Mesenchymal stem cell (in vitro differentiated cells and primary cell): ENCODE data around the gene KRTAP12-3.

Experiments used
- DNase-seq: peaks from one replicate; pipeline ENCODE4 v3.0.0-alpha.2; 2013
- H2AFZ ChIP-seq: one replicate; pipeline ENCODE4 v1.6.1; 2013; ENCODE audit warnings: low read depth, mild to moderate bottlenecking, control low read depth, inconsistent platforms, low read length, moderate library complexity
- H2AK5ac ChIP-seq: 2 replicates; pipeline ENCODE4 v1.6.1; 2013; ENCODE audit warnings: low read length, moderate library complexity, mild to moderate bottlenecking, inconsistent platforms; ENCODE audit not compliant: severe bottlenecking
- H2BK120ac ChIP-seq: one replicate; pipeline ENCODE4 v1.6.1; 2013; ENCODE audit warnings: low read depth, mild to moderate bottlenecking, inconsistent platforms, low read length, moderate library complexity
- H2BK12ac ChIP-seq, 2 experiments: one replicate each; pipeline ENCODE4 v1.6.1; 2013; ENCODE audit warnings: inconsistent platforms in 2 of 2, low read length in 2 of 2, mild to moderate bottlenecking in 2 of 2, moderate library complexity in 2 of 2, control low read depth in 1 of 2
- H2BK15ac ChIP-seq: one replicate; pipeline ENCODE4 v1.6.1; 2013; ENCODE audit warnings: mild to moderate bottlenecking, low read depth, inconsistent platforms; ENCODE audit not compliant: poor library complexity, severe bottlenecking
- H2BK5ac ChIP-seq: 2 replicates; pipeline ENCODE4 v1.6.1; 2013; ENCODE audit warnings: low read depth, mild to moderate bottlenecking, low read length, control low read depth, inconsistent platforms; ENCODE audit not compliant: poor library complexity, severe bottlenecking
- H3K14ac ChIP-seq, 2 experiments: one replicate each; pipeline ENCODE4 v1.6.1; 2013; ENCODE audit warnings: inconsistent platforms in 2 of 2, low read length in 2 of 2, control low read depth in 1 of 2, mild to moderate bottlenecking in 1 of 2, moderate library complexity in 1 of 2
- H3K18ac ChIP-seq, 2 experiments: one replicate each; pipeline ENCODE4 v1.6.1; 2013; ENCODE audit warnings: inconsistent platforms in 2 of 2, low read length in 2 of 2, control low read depth in 1 of 2, low read depth in 1 of 2, mild to moderate bottlenecking in 1 of 2
- H3K23ac ChIP-seq, 2 experiments: one replicate each; pipeline ENCODE4 v1.6.1; 2013; ENCODE audit warnings: inconsistent platforms in 2 of 2, low read length in 2 of 2, mild to moderate bottlenecking in 2 of 2, moderate library complexity in 2 of 2, control low read depth in 1 of 2
- H3K27ac ChIP-seq: 2 replicates; pipeline ENCODE4 v1.5.1; 2013; ENCODE audit warnings: mild to moderate bottlenecking, moderate library complexity, low read length, control low read depth, inconsistent platforms; ENCODE audit not compliant: poor library complexity, severe bottlenecking
- H3K27me3 ChIP-seq, 2 experiments: 2 replicates each; pipeline versions ENCODE4 v1.6.1 to v1.7.0; 2013; ENCODE audit warnings: low read length in 2 of 2, mild to moderate bottlenecking in 2 of 2, moderate library complexity in 2 of 2, control low read depth in 1 of 2, inconsistent platforms in 1 of 2; ENCODE audit not compliant: control insufficient read depth in 1 of 2, insufficient read depth in 1 of 2
- H3K36me3 ChIP-seq, 2 experiments: 2 replicates each; pipeline versions ENCODE4 v1.6.1 to v1.7.0; 2013; ENCODE audit warnings: low read length in 2 of 2, control low read depth in 1 of 2, inconsistent platforms in 1 of 2, low read depth in 1 of 2, mild to moderate bottlenecking in 1 of 2; ENCODE audit not compliant: insufficient read depth in 2 of 2, control insufficient read depth in 1 of 2
- H3K4ac ChIP-seq, 2 experiments: one replicate each; pipeline ENCODE4 v1.6.1; 2013; ENCODE audit warnings: inconsistent platforms in 2 of 2, low read length in 2 of 2, mild to moderate bottlenecking in 2 of 2, moderate library complexity in 2 of 2, control low read depth in 1 of 2, low read depth in 1 of 2
- H3K4me1 ChIP-seq: 2 replicates; pipeline ENCODE4 v1.6.1; 2013; ENCODE audit warnings: low read depth, low read length, control low read depth; ENCODE audit not compliant: control insufficient read depth, insufficient read depth
- H3K4me2 ChIP-seq: 2 replicates; pipeline ENCODE4 v1.6.1; 2013; ENCODE audit warnings: low read length, mild to moderate bottlenecking, inconsistent platforms; ENCODE audit not compliant: poor library complexity, severe bottlenecking
- H3K4me3 ChIP-seq, 2 experiments: 2 replicates each; pipeline versions ENCODE4 v1.5.1 to v1.7.0; 2013; ENCODE audit warnings: low read length in 2 of 2, mild to moderate bottlenecking in 2 of 2, control low read depth in 1 of 2, low read depth in 1 of 2; ENCODE audit not compliant: insufficient read depth in 1 of 2
- H3K79me1 ChIP-seq: replicated peaks from 2 replicates; pipeline ENCODE4 v1.6.1; 2013; ENCODE audit warnings: mild to moderate bottlenecking, control low read depth, low read length, inconsistent platforms; ENCODE audit not compliant: poor library complexity, severe bottlenecking
- H3K9ac ChIP-seq: 2 replicates; pipeline ENCODE4 v1.7.0; 2013; ENCODE audit warnings: mild to moderate bottlenecking, low read length, moderate library complexity
- H3K9me3 ChIP-seq: 2 replicates; pipeline ENCODE4 v1.7.0; 2013; ENCODE audit warnings: mild to moderate bottlenecking, low read length; ENCODE audit not compliant: control insufficient read depth
- H4K8ac ChIP-seq: one replicate; pipeline ENCODE4 v1.6.1; 2013; ENCODE audit warnings: inconsistent platforms, mild to moderate bottlenecking, low read length, moderate library complexity
- H4K91ac ChIP-seq: one replicate; pipeline ENCODE4 v1.6.1; 2013; ENCODE audit warnings: mild to moderate bottlenecking, low read length, inconsistent platforms
- whole genome bisulfite sequencing: methylation state at CpG from one replicate; pipeline ENCODE4 v1.1.7; 2013; ENCODE audit warnings: mixed read lengths; 5-methylcytosine and 5-hydroxymethylcytosine counted together

Gene KRTAP12-3

DNA sequence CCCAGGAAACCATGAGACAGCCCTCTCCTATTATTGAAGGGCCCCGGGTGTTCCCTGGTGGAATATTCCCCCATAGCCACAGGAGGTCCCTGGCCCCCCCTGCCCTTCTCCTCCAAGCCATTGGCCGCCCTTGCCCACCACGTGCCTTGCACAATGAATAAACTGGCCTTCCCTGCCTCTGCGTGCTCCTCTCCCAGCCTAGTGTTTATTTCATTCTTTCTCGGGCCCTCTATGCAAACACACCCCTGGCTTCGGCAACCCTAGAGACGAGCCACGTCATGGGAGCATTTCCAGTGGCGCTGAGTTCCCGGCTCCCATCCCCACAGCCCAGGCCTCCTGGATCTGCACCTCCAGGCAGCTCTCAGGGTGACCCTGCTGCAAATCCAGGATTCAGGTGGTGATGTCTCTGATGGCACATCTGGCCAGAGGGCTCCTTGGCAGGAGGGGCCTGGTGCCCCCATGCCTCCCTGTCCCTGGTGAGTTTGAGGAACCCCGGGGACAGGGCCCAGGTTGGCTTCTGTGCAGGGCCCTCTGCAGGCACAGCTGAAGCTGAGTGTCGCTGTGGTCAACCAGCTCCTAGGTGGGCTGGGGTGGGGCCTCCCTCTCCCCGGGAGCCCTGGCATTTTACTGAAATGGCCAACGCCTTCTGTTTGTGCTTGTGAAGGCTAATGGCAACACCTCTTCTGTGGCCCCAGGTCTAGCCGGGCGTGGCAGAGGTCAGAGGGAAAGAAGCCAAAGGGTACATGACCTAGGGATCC, 45.4 kb downstream of the KRTAP12-3 start:
- H3K9ac ChIP-seq, result no peak overlapping the region
- H3K4me2 ChIP-seq, result no peak overlapping the region
- H2AK5ac ChIP-seq, result no peak overlapping the region
- H3K9me3 ChIP-seq, result no peaks in the 10 kb centered on the region
- no peak for DNase-seq
- H2BK15ac ChIP-seq, result no peak overlapping the region
- no peak overlapping the region for H3K14ac ChIP-seq
- no peak overlapping the region for H2BK12ac ChIP-seq
- peaks cover 0 to 6% of the 10 kb centered on the region in 2 experiments for H3K36me3 ChIP-seq
- H3K4ac ChIP-seq, result no peak overlapping the region
- H3K4me1 ChIP-seq, result peaks cover 9% of the 10 kb centered on the region
- H4K8ac ChIP-seq, result no peak overlapping the region
- H2BK120ac ChIP-seq, result no peak overlapping the region
- no peak overlapping the region for H2BK5ac ChIP-seq
- no peak overlapping the region for H2AFZ ChIP-seq
- no peaks in the 10 kb centered on the region for H3K79me1 ChIP-seq
- no peak overlapping the region for H3K23ac ChIP-seq
- no peak overlapping the region for H4K91ac ChIP-seq
- no peak overlapping the region for H3K27ac ChIP-seq
- H3K27me3 ChIP-seq, result peaks cover 82 to 89% of the 10 kb centered on the region in 2 experiments
- no peak overlapping the region for H3K4me3 ChIP-seq
- no peak overlapping the region for H3K18ac ChIP-seq
- 50% methylated on average over 16 of the region's 16 CpGs for WGBS

DNA sequence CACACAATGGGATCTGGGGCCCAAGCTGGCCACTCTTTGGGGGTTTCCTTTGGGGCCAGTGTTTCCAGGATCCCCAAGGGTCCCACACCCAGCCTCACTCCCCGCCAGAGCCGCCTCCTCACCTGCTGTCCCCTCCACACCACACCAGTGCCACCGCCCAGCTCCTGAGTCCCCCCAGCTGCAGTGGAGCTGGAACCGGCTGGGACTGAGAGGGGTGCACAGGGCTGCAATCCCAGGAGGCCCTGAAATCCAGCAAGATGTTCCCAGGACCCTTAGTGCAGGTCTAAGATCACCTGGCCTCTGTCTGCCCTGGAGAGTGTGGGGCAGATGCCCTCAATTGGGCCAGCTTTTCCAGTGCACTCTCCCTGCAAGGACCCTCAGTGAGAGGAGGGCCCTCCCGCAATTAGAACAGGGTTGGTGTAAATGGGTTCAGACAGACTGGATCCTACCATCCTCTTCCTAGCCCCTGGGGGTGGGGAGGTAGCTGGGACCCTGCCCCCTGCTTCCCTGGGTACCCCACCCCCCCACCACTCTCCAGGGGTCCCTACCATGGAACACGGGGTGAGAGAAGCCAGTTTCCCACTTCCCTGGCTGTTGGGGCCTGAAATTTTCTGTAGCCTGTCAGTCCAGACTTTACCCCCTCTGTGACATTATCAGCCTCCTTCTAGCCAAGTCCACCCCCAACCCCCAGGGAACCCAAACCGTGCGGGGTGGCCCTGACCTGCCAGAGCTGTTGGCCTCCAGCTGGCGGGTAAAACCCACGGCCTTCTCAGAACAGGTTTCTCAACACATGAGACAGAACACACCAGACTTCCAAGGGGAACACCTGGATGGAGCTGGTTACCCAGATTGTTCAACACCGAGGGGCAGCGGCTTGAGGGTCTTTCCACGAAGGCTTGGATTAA, 46.3 kb downstream of the KRTAP12-3 start:
- Histone ChIP-seq H3K4me1 (peaks cover 8% of the 10 kb centered on the region), H3K27ac (no peak overlapping the region), H3K9me3 (no peaks in the 10 kb centered on the region), H3K14ac (no peak overlapping the region), H3K79me1 (no peaks in the 10 kb centered on the region), H3K4ac (no peak overlapping the region), H2BK5ac (no peak overlapping the region), H3K4me3 (no peak overlapping the region), H3K27me3 (peaks cover 83 to 89% of the 10 kb centered on the region in 2 experiments), H2BK15ac (no peak overlapping the region), H2BK12ac (no peak overlapping the region), H2BK120ac (no peak overlapping the region), H2AK5ac (no peak overlapping the region), H3K9ac (no peak overlapping the region), H2AFZ (no peak overlapping the region), H3K23ac (no peak overlapping the region), H3K18ac (no peak overlapping the region), H3K4me2 (no peak overlapping the region), H4K91ac (no peak overlapping the region), H3K36me3 (peaks cover 0 to 6% of the 10 kb centered on the region in 2 experiments), H4K8ac (no peak overlapping the region)
- DNase-seq, result no peak
- WGBS, result 30% methylated on average over 12 of the region's 13 CpGs

GRCh38 chr21:44704636-44705001, 46.9 kb downstream of the KRTAP12-3 start:
- no peak overlapping the region for H3K23ac ChIP-seq
- no peak overlapping the region for H3K14ac ChIP-seq
- H3K4me3 ChIP-seq, result no peak overlapping the region
- WGBS, result 18% methylated on average over 13 of the region's 13 CpGs
- no peak overlapping the region for H2BK12ac ChIP-seq
- H2BK5ac ChIP-seq, result no peak overlapping the region
- no peak overlapping the region for H2AFZ ChIP-seq
- peak overlapping the region; percentile 22 for H4K8ac ChIP-seq
- H4K91ac ChIP-seq, result no peak overlapping the region
- H3K9me3 ChIP-seq, result no peaks in the 10 kb centered on the region
- peaks cover 85 to 91% of the 10 kb centered on the region in 2 experiments for H3K27me3 ChIP-seq
- peaks cover 0 to 6% of the 10 kb centered on the region in 2 experiments for H3K36me3 ChIP-seq
- no peak overlapping the region for H2AK5ac ChIP-seq
- no peak overlapping the region for H3K18ac ChIP-seq
- H2BK120ac ChIP-seq, result no peak overlapping the region
- no peak overlapping the region for H3K4me2 ChIP-seq
- no peak overlapping the region for H2BK15ac ChIP-seq
- H3K79me1 ChIP-seq, result no peaks in the 10 kb centered on the region
- no peak for DNase-seq
- no peak overlapping the region for H3K27ac ChIP-seq
- H3K4me1 ChIP-seq, result peaks cover 13% of the 10 kb centered on the region
- H3K4ac ChIP-seq, result no peak overlapping the region
- no peak overlapping the region for H3K9ac ChIP-seq

GRCh38 chr21:44706026-44706705, 48.4 kb downstream of the KRTAP12-3 start:
- Histone ChIP-seq H4K91ac (no peak overlapping the region), H2BK120ac (no peak overlapping the region), H3K27me3 (peaks cover 85 to 91% of the 10 kb centered on the region in 2 experiments), H2AFZ (no peak overlapping the region), H3K9ac (no peak overlapping the region), H2BK15ac (no peak overlapping the region), H3K36me3 (peaks cover 0 to 6% of the 10 kb centered on the region in 2 experiments), H3K23ac (no peak overlapping the region), H3K4me1 (peaks cover 18% of the 10 kb centered on the region), H3K27ac (no peak overlapping the region), H4K8ac (no peak overlapping the region), H3K14ac (no peak overlapping the region), H3K18ac (no peak overlapping the region), H2BK5ac (no peak overlapping the region), H3K4ac (no peak overlapping the region), H3K4me3 (no peak overlapping the region), H2AK5ac (no peak overlapping the region), H3K9me3 (no peaks in the 10 kb centered on the region), H2BK12ac (no peak overlapping the region), H3K79me1 (no peaks in the 10 kb centered on the region), H3K4me2 (no peak overlapping the region)
- 4% methylated on average over 50 of the region's 54 CpGs for WGBS
- DNase-seq, result no peak
